Peyer's patch (tissue), 4 donors: Measurements from ENCODE around the gene RAPGEF1. TPM values are rescaled to one million over a fixed set of nuclear protein-coding genes. Genes with fewer than 3 reads are reported as not detected.

Experiments used
- DNase-seq, 3 donors: peaks; one replicate each; pipeline ENCODE4 v3.0.0-alpha.2; 2017 to 2019
- H3K27ac ChIP-seq, 4 donors: fragments of 200-600 bp; sonication (generic); one replicate each; pipeline ENCODE4 v1.5.1; 2016 to 2019
- H3K27me3 ChIP-seq, 2 donors: fragments of 200-600 bp; sonication (generic); one replicate each; pipeline ENCODE4 v1.5.1; 2019
- H3K36me3 ChIP-seq, 3 donors: fragments of 200-600 bp; sonication (generic); one replicate each; pipeline ENCODE4 v1.5.1; 2016 to 2019
- H3K4me1 ChIP-seq, 4 donors: fragments of 200-600 bp; sonication (generic); one replicate each; pipeline ENCODE4 v1.5.1; 2016 to 2019
- H3K4me3 ChIP-seq, 4 donors: fragments of 200-600 bp; sonication (generic); 1 replicate in 3 of 4; 2 replicates in 1 of 4; pipeline ENCODE4 v1.5.1; 2016 to 2019; ENCODE audit warnings: mild to moderate bottlenecking in 1 of 4
- H3K9me3 ChIP-seq, 4 donors: fragments of 200-600 bp; sonication (generic); one replicate each; pipeline ENCODE4 v1.5.1; 2016 to 2019; ENCODE audit warnings: mild to moderate bottlenecking in 1 of 4
- CTCF ChIP-seq, 6 experiments: fragments of 450-650 bp in 4 of 6; fragments of 200-600 bp in 2 of 6; sonication (generic) in 1 of 6; IDR thresholded peaks; one replicate each; pipeline ENCODE4 v1.5.1; 2017 to 2019; ENCODE audit warnings: antibody characterized with exemption in 6 of 6, mild to moderate bottlenecking in 3 of 6, moderate library complexity in 1 of 6
- POLR2A ChIP-seq, 2 donors: fragments of 450-650 bp; IDR thresholded peaks; one replicate each; pipeline ENCODE4 v1.5.1; 2017; ENCODE audit warnings: antibody characterized with exemption in 2 of 2, mild to moderate bottlenecking in 2 of 2, moderate library complexity in 2 of 2
- total RNA-seq, 4 donors: library from RNA; depleted of rRNA; stranded (reverse); fragments of >200 nt; gene quantifications; one replicate each; pipeline ENCODE4 v1.1.0, GENCODE V29; 2016

The RAPGEF1 gene
- total RNA-seq, 4 donors from 2014 or later = 51.7 to 182 (median 70.7) TPM

- H3K27me3 ChIP-seq = no peaks in the 10 kb centered on the region
- H3K4me1 ChIP-seq = peaks cover 4 to 84% (median 44%) of the 10 kb centered on the region in 4 donors
- H3K4me3 ChIP-seq = no peak overlapping the region
- peak overlapping the region; percentile 60 to 89 (median 71) for H3K27ac ChIP-seq
- H3K9me3 ChIP-seq = no peaks in the 10 kb centered on the region
- DNase-seq = no peak
- H3K36me3 ChIP-seq = no peaks in the 10 kb centered on the region
- TF ChIP-seq CTCF (IDR thresholded peaks at IDR 0.05) = no peak
- TF ChIP-seq POLR2A (IDR thresholded peaks at IDR 0.05) = no peak
Observed at GRCh38 chr9:131727795-131728545, 11.9 kb downstream of the RAPGEF1 start.

- Histone ChIP-seq H3K9me3 (no peaks in the 10 kb centered on the region), H3K4me1 (peaks cover 4 to 82% (median 40%) of the 10 kb centered on the region in 4 donors), H3K36me3 (no peaks in the 10 kb centered on the region), H3K27ac (peak overlapping the region; percentile 60 to 89 (median 71)), H3K4me3 (no peak overlapping the region), H3K27me3 (no peaks in the 10 kb centered on the region)
- TF ChIP-seq POLR2A (IDR thresholded peaks at IDR 0.05) (no peak), CTCF (IDR thresholded peaks at IDR 0.05) (no peak)
- DNase-seq = no peak
Observed at GRCh38 chr9:131727184-131727759, 12.6 kb downstream of the RAPGEF1 start.

- TF ChIP-seq CTCF (IDR thresholded peaks at IDR 0.05) = peak in 1 of 6 experiments; percentile 57
- no peak for TF ChIP-seq POLR2A (IDR thresholded peaks at IDR 0.05)
- H3K27me3 ChIP-seq = no peaks in the 10 kb centered on the region
- H3K4me3 ChIP-seq = no peak overlapping the region
- no peaks in the 10 kb centered on the region for H3K9me3 ChIP-seq
- H3K27ac ChIP-seq = peak overlapping the region in 1 of 4 donors; percentile 89
- peak in 2 of 3 donors; percentile 69 for DNase-seq
- no peaks in the 10 kb centered on the region for H3K36me3 ChIP-seq
- peaks cover 4 to 59% (median 24%) of the 10 kb centered on the region in 4 donors for H3K4me1 ChIP-seq
Observed at GRCh38 chr9:131724683-131725082, 15.2 kb downstream of the RAPGEF1 start.

- TF ChIP-seq CTCF (IDR thresholded peaks at IDR 0.05) = no peak
- no peak for TF ChIP-seq POLR2A (IDR thresholded peaks at IDR 0.05)
- no peaks in the 10 kb centered on the region for H3K27me3 ChIP-seq
- no peak overlapping the region for H3K4me3 ChIP-seq
- H3K27ac ChIP-seq = peak overlapping the region in 1 of 4 donors; percentile 89
- peaks cover 4 to 55% (median 23%) of the 10 kb centered on the region in 4 donors for H3K4me1 ChIP-seq
- H3K36me3 ChIP-seq = no peaks in the 10 kb centered on the region
- no peaks in the 10 kb centered on the region for H3K9me3 ChIP-seq
- no peak for DNase-seq
Observed at GRCh38 chr9:131723632-131724031, 16.2 kb downstream of the RAPGEF1 start.

- H3K36me3 ChIP-seq = no peaks in the 10 kb centered on the region
- no peak for DNase-seq
- H3K4me3 ChIP-seq = no peak overlapping the region
- no peaks in the 10 kb centered on the region for H3K27me3 ChIP-seq
- no peaks in the 10 kb centered on the region for H3K9me3 ChIP-seq
- TF ChIP-seq POLR2A (IDR thresholded peaks at IDR 0.05) = no peak
- TF ChIP-seq CTCF (IDR thresholded peaks at IDR 0.05) = no peak
- peaks cover 0 to 52% (median 18%) of the 10 kb centered on the region in 4 donors for H3K4me1 ChIP-seq
- peak overlapping the region in 1 of 4 donors; percentile 21 for H3K27ac ChIP-seq
Observed at GRCh38 chr9:131722255-131722654, 17.6 kb downstream of the RAPGEF1 start.
